Activated CD8-positive, alpha-beta memory T cell treated with anti-CD3 and anti-CD28 coated beads, Interleukin-2, amount 50 U/mL, for 1 hour (primary cell): Measurements from ENCODE around the gene PRLHR.

Source experiments
- DNase-seq: peaks from one replicate; pipeline ENCODE4 v3.0.0-alpha.2; 2020; ENCODE audit errors: extremely low read depth

The PRLHR gene

DNA sequence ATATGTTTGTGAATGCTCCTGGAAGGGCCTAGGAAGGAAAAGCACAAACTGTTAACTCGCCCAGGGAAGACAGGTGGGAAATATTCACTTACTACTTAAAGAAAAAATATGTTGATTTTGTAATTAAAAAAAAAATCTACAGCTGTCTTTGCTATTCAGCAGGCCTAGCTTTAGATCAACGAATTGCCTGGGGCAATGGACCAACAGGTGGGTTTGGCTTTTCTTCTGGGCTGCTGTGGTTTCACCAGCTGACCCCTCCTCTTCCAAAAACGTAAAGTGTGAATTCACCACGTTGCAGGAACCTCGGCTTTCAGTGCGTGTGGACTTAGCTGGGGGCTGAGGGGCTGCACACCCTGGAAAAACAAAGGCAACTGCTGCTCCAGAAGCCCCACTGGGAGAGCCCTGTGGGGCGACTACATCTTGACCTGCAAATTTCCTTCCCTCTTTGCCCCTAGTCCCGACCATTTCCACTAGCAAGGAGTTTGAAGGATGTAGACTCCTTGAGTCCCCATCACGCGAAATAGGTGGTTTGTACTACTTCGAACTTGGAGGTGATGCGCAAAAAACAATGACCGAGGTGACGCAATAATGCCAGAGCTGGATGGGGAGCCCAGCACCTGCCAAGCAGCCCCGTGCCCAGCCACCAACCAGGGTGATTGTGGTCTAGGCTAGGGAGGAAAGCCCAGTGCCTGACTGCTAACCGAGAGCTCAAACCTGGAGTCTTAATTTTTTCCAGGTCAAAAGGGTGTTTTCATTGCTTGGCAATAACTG, 7.4 kb downstream of the PRLHR start:
- no peak for DNase-seq

DNA sequence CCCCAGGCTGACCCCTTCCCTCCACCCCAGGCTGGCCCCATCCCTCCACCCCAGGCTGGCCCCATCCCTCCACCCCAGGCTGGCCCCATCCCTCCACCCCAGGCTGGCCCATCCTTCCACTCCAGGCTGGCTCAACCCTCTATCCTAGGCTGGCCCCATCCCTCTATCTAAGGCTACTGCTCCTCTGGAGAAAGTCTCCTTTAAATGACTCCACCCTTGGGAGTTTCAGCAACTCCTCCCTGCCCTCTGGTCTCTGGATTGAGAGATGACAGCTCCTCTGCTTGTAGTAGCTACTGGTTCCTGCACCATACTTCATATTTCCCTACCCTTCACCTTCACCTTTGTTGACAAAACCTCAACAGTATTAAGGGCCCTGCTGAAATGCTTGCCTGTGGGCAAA, 8.5 kb downstream of the PRLHR start:
- DNase-seq: no peak

DNA sequence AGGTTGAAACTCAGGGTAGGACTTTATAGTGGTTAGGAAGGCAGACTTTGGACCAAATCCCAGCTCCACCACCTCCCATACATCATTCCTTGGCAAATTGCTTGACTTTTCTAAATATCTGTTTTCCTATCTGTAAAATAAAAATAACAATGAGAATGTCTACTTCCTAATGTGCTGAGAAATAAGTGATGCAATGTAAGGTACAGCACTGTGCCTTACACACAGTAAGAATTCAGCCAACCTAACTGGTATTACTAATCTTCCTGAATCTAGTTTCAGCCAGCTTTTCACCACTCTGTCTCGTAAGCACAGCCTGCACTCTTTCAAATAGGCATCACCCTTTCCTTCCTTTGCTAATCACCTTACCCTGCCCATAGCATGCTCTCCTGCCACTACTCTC, 9.7 kb downstream of the PRLHR start:
- DNase-seq: no peak

DNA sequence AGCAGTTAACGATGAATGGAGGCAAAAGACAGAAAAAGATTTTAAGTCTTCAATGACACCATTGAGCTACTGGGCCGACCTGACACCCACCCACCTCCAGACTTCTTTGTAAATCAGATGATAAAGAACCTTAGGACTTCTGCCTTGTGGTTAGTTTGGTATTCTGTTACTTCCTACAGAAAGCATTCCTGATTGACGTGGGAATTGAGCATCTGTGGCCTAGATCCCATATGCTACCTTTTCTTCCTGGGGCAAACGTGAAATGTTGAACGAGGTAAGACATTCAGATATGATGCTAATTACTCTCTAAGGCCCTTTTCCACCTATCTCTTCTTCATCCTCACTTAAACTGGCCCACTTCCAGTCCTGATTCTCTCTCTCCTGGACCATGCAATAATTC, 10.2 kb downstream of the PRLHR start:
- DNase-seq: no peak

DNA sequence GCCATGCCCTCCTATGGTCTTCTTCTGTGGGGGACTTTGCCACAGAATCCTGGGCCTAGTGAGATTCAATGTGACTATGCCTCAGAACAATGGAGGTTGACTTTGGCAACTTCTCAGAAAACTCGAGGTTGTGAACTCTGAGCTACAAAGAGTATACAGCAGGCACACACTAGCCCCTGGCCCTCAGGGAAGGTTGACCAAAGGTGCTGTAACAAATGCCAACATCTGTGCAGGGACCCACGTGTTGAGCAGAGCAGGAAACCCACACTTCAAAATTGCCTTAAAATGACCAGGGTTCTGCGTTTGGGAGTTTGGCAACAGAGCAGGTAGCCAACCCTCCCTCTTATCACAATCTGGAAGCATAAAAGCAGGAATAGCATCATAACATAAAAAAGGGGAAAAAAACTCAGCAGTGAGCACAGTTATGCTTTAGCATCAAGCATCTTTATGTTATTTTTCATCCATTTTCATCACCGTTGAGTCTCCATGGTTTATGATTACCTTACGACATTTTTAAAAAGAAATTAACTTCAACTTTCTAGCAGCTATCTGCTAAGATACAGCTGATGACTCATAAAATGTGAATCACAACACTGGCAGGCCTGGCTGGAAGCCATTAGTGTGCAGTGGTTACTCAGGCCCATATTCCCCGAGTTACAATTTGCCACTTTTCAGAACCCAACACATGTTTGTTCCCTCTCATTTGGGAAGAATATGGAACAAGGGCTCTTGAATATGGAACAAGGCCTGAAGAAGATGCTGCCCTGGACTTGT, 11.1 kb downstream of the PRLHR start:
- DNase-seq: no peak

GRCh38 chr10:118583611-118584010, 11.8 kb downstream of the PRLHR start:
- no peak for DNase-seq

DNA sequence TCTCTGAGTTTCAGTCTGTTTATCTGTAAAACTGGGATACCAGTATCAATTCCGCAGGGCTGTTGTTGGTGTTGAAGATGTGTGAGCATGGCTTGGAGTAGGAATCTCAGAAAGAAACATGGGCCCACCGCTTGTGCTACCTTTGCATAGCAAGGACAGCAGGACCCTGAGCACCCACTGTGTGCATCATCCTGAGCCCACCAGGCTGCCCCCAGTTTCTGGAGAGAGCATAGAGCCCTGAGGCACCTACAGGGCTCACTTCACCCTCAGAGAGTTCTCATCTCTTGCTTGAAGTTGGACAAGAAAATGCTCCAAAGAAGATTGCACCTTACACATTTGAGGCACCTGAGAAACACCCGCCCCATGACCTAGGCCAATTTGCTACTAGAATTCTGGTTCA, 12.9 kb downstream of the PRLHR start:
- DNase-seq: no peak

GRCh38 chr10:118581340-118581739, 14.1 kb downstream of the PRLHR start:
- no peak for DNase-seq

- no peak for DNase-seq
These were observed 14.7 kb downstream of the PRLHR start for GRCh38 chr10:118580702-118581101.

GRCh38 chr10:118573512-118573911, 21.9 kb downstream of the PRLHR start:
- no peak for DNase-seq

DNA sequence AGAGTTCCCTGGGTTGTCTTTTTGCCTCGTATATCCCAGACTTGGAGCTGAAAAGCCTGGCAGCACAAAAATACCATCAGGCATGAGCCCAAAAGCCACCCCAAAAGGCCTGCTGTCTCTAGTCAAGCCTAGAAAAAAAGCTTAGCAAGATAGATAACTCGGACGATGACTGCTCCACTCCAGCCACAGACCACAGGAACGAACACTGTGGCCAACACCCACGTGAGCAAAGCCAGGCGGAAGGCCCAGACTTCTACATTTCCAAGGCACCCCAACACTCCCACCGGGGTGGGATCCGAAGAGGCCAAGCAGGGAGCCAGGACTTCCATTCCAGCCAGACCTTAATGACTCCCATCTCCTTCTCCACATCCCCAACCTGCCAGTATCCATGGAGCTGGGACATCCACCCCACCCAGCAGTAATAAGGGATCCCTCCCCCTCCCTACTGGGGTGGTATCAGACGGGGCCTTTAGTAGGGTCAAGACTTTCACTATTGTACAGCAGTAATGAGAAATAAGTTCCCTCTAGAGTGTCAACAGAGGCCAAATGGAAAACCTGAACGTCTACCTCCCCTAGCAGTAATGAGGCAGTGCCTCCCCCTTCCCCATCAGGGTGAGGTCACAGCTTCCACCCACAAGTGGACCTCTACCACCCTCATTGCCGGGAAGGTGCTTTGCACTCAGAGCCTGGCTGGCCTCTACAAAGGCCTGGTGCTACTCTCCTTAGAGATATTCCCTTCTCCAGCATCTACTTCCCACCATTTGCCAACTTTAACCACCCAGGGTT, 23.0 kb downstream of the PRLHR start:
- no peak for DNase-seq

GRCh38 chr10:118571123-118571522, 24.3 kb downstream of the PRLHR start:
- DNase-seq: no peak

GRCh38 chr10:118570591-118570990, 24.9 kb downstream of the PRLHR start:
- no peak for DNase-seq

GRCh38 chr10:118569882-118570252, 25.6 kb downstream of the PRLHR start:
- DNase-seq: no peak

GRCh38 chr10:118569241-118569881, 26.1 kb downstream of the PRLHR start:
- DNase-seq: no peak

- DNase-seq: peak; percentile 17
These were observed 27.1 kb downstream of the PRLHR start for GRCh38 chr10:118568327-118568848.

- DNase-seq: no peak
These were observed 27.7 kb downstream of the PRLHR start for GRCh38 chr10:118567701-118568248.

DNA sequence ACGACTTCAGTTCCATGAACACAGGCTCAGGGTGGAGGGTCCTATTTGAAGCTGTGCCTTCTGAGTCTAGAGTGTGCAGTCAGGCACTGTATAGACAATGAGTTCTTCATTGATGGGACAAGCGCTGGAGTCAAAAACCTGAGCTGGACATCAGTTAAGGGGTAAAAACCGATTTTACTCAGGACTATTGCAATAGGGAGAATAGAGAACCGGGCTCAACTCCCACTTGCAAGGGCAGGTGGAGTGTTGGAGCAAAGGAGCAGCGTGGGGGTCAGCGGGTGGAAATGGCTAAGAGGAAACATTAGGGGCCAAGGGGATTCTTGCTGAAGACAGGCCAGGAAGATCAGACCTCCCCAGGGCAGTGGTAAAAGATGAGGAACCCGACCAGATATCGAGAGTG, 28.5 kb downstream of the PRLHR start:
- DNase-seq: no peak

DNA sequence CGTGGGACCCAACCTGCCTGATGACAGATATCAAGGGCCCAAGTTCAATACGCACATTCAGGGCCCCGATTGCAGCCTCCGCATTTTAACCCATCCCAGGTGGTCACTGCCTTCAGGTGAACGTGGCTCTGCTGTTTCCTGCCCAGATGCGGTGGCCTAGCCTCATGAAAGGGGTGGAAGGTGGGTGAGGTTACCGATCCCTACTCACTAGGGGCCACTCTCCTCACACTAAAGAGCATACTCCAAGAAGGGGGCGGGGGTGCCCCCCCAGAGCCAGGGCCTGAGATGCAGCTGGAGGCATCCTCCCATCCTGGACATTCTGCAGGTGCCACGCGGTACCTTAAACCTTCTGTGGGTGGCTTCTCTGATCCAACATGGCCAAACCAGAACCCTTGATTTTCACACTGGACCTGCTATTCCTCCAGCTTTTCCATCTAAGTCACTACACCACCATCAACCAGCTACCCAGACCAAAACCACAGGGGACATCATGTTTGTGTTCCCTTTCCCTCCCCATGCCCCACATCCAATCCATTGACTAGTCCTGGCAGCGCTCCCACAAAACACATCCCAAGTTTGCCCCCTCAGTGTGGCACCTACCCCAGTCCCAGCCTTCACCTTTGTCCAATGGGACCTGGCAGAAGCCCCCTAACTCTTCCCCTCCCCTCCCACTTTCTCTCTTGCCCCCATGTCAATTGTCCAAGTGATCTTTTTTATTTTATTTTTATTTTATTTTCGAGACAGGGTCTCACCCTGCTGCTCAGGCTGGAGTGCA, 30.0 kb downstream of the PRLHR start:
- no peak for DNase-seq

DNA sequence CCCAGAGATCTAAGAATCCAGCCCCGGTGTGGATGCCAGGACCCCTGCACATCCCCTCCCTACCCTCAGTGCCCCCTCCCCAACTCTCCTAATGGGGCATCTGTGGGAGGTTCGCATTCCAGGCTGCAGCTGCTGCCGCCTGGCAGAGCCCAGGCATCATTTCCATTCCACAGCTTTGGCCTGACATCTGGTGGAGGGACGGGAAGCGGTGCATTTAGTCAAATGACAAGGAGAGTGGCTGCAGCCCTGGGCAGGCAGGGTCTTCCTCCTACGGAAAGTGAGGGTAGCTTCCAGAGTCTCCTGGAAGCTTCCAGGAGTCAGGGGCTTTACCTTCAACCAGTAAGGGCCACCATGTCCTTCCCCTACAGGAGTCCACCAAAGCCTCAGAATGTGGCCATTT, 30.8 kb downstream of the PRLHR start:
- DNase-seq: no peak

GRCh38 chr10:118564114-118564513, 31.3 kb downstream of the PRLHR start:
- DNase-seq: no peak
